NCI-H1417 (cell line): Measurements from ENCODE around the gene POLR2E.

Source experiments
- DNase-seq, 3 experiments: peaks; one replicate each; lab custom pipeline; 2025; lab: John Stamatoyannopoulos, UW

Gene POLR2E

DNA sequence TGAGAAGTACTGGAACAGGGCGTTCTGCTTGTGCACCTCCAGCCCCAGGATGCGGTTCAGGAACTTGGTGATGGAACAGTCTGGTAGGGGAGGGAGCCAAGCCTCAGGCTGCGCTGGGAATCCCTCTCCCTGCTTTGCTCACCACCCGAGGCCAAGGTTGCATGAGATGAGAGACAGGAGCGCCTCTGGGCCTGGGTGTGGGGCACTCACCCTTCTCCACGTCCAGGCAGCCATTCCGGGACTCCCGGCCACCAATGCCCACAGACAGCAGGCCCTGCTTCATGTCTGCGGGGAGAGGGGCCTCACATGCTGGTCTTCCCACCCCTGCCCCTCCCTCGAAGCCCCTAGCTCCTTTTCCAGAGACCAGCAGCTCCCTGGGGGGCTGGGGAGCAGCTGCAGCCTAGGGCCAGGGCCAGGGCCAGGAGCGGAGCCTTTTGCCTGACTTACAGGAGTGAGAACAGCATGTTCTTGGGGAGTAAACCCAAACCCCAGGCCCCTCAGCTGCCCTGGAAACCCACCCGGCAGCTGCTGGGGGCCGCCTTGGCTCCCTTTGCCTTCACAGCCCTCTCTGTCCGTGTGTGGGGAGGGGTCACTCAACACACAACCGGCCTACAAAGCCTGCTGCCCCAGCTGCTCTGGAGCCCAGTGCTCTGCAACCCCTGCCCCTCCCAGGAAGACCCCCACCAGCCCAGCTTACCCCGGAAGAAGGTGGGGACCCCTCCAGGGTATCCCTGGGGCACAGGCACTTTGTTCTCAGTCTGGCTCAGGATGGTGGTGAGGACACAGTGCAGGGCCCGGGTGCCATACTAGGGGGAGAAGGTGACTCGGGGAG is 15.8 kb upstream of the POLR2E start:
- DNase-seq = no peak

DNA sequence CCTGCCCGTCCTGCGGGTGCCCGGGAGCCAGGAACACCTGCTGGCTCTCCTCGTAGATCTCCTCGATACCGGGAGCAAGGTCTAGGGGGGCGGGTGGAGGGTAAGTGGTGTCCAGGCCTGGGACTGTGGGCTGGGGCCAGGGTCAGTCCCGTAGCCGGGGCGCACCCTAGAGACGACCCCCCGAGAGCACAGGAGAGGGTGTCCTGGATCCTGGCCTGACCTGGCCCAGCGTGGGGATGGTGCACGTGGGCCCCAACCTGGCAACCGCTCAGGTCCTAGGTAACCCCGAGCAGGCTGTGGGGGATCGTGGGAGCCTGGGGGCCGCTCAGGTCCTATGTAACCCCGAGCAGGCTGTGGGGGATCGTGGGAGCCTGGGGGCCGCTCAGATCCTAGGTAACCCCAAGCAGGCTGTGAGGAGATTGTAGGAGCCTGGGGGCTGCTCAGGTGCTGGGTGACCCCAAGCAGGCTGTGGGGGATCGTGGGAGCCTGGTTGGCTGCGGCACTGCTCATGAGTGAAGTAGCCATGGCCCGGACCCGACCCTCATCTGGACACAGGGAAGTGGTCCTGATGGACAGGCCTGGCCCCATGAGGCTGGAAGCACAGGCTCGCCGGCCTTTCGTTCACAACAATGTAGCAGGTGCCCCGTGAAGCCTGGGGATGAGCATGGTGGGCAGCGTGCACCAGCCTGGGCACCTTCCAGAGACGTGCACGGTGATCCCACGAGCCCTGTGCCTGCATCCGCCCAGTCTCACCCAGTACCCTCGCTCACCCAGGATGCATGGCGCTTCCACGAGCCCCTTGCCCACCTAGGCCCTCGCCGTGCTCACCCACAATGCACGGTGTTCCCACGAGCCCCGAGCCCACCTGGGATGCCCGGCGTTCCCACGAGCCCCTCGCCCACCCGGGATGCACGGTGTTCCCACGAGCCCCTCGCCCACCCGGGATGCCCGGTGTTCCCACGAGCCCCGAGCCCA is 14.8 kb upstream of the POLR2E start:
- no peak for DNase-seq

DNA sequence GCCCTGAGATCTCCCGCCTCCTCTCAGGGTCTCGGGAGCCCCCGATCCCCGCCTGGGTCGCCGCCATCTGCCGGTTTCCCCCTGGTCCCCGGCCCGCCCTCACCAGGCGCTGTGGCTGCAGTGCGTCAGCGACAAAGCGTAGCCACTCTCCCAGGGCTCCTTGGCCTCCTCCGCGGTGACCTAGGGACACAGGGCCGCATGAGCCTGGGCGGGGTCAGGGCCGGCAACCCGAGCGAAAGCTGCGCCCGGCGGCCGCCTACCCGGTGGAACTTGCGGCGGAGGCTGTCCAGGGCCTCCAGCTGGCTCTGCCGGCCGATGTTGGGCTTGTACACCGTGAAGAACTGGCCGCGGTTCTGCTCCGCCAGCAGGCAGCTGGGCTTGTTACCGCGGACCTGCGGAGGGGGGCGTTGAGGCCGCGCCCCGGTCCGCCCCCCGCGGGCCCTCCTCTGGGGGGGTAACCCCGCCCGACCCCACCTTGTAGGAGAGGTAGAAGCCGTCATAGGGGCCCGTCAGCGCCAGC is 13.9 kb upstream of the POLR2E start:
- DNase-seq = no peak

DNA sequence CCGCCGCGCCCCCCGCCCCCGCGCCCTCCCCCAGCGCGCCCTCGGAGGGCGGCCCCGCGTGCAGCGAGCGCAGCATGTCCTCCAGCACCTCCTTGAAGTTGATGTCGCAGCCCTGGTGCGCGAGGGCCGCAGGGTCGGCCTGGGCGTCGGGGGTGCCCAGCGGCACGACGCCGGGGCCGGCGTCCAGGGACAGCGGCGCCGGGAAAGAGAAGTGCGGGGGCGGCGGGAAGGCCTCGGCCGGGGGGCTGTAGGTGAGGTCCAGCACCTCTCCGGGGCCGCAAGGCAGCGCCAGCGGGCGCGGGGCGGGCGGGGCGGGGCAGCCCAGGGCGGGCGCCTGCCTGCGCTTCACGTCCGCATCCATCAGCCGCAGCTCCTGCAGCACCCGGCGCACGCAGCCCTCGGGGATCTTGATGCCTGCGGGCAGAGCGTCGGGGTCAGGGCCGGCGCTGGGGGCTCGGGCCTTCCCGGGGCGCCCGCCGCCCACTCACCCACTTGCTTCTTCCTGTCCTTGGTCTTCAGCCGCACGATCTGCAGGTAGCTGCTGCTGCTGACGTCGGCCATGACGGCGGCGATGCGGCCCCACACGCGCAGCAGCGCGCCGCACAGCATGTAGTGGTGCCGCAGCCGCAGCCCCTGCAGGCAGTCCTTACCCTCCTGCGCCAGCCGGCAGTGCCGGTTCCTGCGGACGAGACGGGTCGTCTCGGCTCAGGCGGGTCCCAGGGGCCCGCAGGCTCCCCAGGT is 13.3 kb upstream of the POLR2E start:
- no peak for DNase-seq

DNA sequence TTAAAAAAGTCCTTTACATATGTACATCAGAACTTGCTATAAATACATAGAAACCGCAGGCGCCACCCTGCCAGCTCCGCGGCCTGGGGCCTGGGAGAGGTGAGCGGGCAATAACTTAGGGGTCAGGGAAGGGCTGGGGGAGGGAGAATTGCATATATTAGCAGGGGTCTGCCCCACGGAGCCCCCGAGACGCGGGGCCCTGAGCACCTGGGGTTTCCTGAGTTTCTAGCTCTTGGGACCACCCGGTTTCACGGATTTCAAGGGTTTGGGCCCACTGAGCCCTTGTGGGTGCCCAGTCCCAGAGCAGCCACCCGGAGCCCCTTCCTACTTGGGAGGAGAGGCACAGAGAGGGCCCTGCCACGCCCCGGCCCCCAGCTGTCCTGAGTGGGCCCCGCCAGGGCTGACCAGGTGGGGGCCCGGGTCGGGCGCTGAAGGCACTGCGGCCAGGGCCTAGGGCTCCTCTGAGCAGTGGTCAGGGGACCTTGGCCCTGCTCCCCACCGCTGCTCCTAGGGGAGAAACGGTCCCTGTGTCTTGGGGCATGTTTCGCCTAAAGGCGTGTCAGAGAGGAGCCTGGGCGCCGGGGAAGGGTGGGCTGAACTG is 12.6 kb upstream of the POLR2E start:
- DNase-seq = no peak

DNA sequence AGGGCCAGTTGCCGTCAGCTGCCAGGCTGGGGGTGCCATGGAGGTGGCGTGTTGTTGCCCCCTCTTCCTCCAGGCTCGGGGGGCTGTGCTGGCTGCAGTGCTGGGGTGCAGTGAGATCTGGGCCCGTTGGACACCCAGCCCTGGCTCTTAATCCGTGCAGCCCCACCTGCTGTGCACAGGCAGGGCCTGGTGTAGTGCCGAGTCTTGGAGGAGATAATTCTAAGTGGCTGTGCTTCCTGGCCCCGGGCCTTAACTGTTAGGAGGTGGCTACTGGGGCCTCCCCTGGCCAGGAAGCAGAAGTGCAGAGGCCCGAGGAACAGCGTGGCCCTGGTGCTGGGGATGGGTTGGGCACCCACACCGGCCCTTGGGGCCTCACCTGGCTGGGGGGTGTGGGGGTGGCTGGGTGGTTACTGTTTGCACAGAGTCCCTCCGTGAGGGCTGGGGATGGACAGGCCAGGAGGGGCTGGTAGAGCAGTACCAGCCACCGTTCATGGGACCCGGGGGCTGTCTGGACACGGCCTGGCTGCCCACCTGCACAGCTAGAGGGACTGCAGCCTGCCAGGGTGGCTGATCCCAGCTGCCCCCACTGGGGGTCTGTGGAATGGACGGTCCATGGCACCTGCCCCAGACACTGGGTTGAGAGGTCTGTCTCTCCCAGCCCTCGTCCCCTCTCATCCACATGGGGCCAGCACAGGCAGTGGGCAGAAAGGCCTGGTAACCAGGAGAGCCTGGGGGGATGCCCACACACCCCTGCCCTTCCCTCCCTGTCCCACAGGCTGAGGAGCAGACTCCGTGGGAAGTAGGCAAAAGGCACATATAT is 11.9 kb upstream of the POLR2E start:
- DNase-seq = no peak

DNA sequence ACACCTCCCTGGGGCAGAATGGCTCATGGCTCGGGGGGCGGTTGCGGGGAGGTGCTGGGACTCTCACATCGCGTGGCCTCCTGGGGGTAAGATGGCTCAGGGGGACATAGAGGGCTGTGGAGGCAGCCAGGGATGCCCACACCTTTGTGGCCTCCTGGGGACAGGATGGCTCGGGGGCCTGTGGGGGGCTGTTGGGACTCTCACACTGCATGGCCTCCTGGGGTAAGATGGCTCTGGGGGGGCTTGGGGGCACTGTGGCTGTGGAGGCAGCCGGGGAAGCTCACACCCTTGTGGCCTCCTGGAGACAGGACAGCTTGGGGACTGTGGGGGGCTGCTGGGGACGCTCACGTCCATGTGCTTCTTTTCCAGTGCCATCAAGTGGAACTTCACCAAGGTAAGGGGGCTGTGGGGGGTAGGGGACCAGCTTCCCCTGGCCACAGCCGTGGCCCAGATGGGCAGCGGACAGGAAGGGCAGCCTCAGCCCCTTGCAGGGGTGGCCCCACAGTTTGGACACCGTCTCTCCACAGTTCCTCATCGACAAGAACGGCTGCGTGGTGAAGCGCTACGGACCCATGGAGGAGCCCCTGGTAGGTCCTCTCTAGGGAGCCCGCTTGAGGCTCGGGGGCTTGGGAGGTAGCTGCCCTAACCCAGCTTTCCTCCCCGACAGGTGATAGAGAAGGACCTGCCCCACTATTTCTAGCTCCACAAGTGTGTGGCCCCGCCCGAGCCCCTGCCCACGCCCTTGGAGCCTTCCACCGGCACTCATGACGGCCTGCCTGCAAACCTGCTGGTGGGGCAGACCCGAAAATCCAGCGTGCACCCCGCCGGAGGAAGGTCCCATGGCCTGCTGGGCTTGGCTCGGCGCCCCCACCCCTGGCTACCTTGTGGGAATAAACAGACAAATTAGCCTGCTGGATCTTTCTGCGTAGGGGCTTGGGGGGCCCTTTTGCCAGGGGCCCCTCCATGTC is 11.0 kb upstream of the POLR2E start:
- no peak for DNase-seq

DNA sequence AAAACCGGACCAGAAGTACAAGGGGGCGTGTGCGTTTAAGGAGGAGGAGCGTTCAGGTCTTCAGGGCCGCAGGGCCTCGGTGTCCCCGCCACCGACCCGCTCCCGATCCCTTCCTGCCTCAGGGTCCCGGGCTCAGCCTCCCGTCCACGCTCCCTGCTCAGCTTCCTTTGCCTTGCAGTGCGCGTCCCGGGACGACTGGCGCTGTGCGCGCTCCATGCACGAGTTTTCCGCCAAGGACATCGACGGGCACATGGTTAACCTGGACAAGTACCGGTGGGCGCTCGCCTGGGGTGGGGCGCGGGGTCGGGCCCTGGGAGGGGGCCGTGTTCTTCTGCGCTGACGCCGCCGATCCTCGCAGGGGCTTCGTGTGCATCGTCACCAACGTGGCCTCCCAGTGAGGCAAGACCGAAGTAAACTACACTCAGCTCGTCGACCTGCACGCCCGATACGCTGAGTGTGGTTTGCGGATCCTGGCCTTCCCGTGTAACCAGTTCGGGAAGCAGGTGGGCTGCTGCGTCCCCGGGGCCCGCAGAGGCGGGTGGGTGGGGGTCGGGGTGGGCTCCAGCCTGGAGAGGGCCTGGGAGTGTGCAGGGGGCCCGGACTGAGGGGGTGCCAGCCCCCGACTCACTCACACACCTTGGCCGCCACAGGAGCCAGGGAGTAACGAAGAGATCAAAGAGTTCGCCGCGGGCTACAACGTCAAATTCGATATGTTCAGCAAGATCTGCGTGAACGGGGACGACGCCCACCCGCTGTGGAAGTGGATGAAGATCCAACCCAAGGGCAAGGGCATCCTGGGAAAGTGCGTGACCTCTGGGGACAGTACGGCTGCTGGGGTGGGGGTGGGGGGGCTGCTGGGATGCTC is 10.1 kb upstream of the POLR2E start:
- DNase-seq = peak; percentile 28 to 86 (median 81)

DNA sequence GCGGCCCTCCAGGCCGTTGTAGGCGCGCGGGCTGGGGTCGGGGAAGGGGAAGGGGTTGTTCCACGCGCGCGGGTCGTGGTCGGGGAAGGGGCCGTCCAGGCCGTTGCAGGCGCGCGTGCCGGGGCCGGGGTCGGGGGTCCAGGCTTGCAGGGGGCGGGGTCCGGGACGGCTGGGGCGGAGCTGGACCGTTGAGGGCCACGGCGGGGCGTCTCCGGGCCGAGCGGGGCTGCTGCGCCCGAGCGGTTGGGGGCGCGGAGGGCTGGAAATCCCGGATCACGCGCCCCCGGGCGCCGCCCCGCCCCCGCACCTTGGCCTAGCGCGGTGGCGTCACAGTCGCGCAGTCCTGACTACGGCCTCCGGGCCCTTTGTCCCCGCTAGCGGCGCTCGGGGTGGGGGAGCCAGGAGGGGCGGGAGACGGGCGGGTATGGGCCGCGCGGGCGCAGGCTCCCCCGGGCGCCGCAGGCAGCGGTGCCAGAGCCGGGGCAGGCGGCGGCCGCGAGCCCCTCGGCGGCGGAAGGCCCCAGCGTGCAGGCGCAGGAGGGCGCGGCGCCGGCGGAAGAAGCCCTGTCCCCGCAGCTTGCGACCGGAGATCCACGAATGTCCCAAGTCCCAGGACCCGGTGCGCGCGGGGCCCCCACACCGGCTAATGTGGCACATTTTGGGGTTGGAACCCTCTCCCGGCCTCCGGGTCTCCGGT is 9.3 kb upstream of the POLR2E start:
- DNase-seq = peak; percentile 69 to 91 (median 91)

DNA sequence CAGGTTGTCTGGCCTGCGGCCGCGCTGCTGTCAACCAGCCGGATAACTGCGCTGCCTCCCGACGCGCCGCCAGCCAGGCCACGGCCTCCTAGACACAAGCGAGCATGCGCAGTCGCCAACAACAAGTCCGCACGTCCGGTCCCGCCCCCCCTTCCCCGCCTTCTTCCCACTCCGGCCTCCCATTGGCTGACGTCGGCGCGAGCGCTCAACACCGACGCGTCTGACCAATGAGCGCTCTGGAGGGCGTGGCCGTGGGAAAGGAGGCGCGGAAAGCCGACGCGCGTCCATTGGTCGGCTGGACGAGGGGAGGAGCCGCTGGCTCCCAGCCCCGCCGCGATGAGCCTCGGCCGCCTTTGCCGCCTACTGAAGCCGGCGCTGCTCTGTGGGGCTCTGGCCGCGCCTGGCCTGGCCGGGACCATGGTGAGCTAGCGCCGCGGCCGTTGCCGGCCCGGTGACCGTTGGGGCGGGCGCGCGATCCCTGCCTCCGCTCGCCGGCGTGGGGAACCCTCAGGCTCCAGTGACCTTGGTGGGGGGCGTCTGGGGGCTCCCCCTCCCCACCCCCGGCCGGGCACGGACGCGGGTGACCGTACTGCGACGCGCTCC is 8.6 kb upstream of the POLR2E start, which contains the start of gene GPX4:
Gene GPX4 (plus strand): TSS at position 287 of the 603 bp plus-strand sequence. CDS start 50 bp downstream, at position 337.
- peak; percentile 100 for DNase-seq

DNA sequence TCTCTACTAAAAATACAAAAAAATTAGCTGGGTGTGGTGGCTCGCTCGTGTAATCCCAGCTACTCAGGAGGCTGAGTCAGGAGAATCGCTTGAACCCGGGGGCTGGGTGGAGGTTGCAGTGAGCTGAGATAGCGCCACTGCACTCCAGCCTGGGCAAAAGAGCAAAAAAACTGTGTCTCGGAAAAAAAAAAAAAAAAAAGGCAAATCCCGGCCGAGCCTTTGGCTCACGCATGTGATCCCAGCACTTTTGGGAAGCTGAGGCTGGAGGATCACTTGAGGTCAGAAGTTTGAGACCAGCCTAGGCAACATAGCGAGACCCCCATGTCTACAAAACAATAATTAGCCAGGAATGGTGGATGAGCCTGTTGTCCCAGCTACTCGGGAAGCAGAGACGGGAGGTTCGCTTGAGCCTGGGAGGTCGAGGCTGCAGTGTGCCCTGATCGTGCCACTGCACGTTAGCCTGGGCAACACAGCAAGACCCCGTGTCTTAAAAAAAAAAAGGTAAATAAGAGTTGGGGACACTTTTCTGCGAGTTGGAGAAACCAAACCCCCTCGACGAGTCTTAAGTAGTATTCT is 8.0 kb upstream of the POLR2E start:
- no peak for DNase-seq

DNA sequence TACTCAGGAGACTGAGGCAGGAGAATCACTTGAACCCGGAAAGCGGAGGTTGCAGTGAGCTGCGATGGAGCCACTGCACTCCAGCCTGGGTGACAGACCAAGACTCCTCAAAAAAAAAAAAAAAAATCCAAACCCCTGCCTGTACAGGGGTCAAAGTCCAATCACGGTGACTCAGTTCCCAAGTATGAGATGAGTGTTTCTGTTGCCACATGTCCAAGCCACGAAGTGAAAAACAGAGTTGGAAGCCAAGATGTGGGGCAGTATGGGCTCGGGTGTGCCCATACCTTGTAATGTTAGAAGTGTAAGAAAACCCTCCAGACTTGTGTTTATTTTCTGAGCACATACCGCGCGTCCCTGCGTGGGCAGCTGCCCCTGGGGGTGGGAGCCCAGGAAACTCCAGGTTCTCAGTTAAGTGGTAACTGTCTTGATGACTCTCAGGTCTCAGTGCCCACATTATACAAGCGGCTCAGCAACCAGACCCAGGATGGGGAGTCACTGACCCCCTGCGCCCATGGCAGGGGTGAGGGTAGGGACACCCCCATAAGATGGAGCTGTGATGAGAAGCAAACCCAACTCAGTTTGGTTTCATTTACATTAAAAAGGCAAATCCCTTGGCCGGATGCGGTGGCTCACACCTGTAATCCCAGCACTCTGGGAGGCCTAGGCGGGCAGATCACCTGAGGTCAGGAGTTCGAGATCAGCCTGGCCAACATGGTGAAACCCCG is 7.4 kb upstream of the POLR2E start:
- no peak for DNase-seq

DNA sequence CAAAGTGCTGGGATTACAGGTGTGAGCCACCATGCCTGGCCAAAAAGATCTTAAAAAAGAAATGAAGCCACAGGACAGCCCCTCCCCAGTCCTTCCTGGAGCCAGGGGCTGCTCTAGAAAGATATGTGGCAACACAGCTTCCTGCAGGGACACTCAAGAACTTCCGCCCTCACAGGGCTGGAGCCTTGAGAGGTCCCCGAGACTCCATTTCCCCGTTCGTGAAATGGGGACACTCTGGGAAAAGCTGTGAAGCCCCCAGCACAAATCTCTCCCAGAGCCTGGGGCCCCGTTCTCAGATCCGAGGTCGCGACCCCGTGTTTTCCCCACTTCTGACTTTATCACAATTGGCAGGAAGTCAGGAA is 6.1 kb upstream of the POLR2E start:
- DNase-seq = no peak

DNA sequence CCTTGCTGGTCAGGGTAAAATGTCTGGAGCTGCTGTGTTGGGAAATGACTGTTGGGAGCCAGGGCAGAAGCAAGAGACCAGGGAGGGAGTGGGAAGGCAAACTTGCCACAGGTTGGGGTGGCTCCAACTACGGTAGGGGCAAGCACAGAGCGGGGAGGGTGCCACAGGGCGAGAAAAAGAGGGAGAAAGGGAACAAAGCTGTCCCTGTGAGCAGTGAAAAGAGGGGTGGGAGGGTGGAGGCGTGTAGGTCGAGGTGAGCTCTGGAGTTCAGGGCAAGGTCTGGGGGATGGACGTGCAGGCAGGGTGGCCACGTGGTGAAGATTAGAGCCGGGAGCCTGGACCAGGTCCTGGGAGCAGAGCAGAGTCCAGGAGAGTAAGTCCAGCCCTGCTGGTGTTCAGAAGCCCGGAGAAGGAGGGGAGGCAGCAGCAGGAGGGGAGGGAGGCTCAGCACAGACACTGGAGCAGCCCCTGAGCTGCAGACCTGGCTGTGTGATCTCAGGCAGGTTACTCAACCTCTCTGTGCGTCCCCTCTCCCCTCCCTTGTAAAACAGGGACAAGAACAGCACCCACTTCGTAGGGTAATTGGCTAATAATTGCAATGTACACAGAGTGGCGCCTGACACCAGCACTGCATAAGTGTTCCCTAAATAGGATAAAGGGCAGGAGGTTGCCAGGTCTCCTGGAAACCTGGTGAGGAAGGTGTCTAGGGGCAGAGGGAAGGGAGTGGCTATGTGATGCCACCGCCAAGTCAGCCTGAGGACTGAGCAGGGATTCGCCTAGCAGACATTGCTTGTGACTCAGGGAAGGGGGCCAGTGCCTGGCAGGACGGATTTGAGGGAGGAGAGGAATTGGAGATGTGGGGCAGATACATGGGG is 3.2 kb upstream of the POLR2E start:
- DNase-seq = peak in 2 of 3 experiments; percentile 91 to 98

DNA sequence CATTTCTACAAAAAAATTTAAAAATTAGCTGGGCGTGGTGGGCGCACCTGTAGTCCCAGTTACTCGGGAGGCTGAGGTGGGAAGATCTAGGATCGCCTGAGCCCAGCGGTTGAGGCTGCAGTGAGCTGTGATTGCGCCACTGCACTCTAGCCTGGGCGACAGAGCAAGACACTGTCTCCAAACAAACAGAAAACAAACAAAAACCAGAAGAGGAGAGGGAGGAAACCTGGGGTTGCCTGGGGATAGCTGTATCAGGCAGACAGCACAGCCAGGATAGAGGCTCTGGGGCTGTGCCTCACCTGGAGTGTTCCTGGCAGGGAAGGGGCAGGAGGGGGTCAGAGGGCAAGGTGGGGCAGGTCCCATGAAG is 2.6 kb upstream of the POLR2E start:
- DNase-seq = peak in 2 of 3 experiments; percentile 46 to 68

DNA sequence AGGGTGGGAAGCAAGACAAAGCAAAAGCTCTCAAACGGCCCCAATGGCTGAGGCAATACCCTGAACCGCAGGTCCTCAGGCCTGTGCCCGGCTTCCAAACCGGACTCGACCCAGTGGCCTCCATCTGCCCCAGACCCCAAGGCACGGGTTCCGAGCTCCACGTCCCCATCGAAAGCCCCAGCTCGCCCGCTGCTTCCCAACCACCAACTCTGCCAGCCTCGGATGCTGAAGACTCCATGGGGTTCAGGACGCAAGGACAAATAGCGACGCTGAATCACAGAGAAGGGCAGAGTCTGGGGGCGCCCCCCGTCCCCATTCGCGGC is 559 bp downstream of the POLR2E start:
- DNase-seq = no peak
